Muscle layer of colon (tissue), 2 donors: ENCODE measurements around the gene HOXA3.

Source experiments
- H3K27ac ChIP-seq: one replicate; pipeline ENCODE4 v1.7.0; 2013; ENCODE audit warnings: low read depth, mild to moderate bottlenecking, low read length, moderate library complexity
- H3K27me3 ChIP-seq, 2 donors: one replicate each; pipeline ENCODE4 v1.7.0; 2013; ENCODE audit warnings: low read length in 2 of 2, mild to moderate bottlenecking in 2 of 2; ENCODE audit not compliant: insufficient read depth in 2 of 2, control insufficient read depth in 1 of 2
- H3K36me3 ChIP-seq: one replicate; pipeline ENCODE4 v1.7.0; 2013; ENCODE audit warnings: mild to moderate bottlenecking, low read length; ENCODE audit not compliant: insufficient read depth
- H3K4me1 ChIP-seq: one replicate; pipeline ENCODE4 v1.7.0; 2013; ENCODE audit warnings: mild to moderate bottlenecking, low read length; ENCODE audit not compliant: insufficient read depth
- H3K4me3 ChIP-seq, 2 donors: one replicate each; pipeline ENCODE4 v1.7.0; 2013; ENCODE audit warnings: low read length in 2 of 2, low read depth in 1 of 2, mild to moderate bottlenecking in 1 of 2, moderate library complexity in 1 of 2
- H3K9ac ChIP-seq: one replicate; pipeline ENCODE4 v1.7.0; 2013; ENCODE audit warnings: low read length
- H3K9me3 ChIP-seq: one replicate; pipeline ENCODE4 v1.7.0; 2013; ENCODE audit warnings: mild to moderate bottlenecking, low read length
- donor health status: abdominal sarcoma.
- donor health status: Adenocarcinoma of cecum.

Gene HOXA3

DNA sequence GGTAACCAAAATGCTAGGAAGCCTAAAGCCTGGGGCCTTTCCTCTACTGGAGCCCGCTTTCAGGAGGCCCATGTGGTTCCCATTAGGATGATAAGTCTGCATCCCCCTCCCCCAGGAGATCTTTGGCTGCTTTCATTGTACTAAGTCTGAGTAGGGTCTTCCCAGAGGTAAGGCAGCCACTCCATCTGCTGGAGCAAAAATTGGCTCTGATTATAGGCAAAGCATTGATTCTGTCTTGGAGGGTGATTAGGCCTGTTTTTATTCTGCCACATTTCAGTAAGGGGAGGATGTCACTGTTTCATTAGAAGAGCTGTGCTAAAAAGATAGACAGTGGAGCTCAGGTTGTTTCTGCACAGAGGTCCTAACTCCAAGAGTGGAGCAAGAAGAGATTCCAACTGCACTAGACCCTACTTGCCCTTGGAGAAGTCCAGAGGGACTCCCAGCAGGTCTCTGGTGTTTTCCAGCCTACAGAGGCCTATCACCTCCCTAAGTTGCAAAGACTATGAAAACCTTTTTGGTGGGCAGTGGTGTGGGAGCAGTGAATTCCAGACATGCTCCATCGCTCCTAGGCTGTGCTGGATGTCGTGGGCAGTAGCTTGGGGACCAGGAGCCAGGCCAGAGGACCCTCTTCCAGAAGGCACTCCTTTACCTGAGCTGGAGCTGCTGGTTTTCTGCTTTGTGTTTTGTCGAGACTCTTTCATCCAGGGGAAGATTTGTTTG lies 42.8 kb downstream of the HOXA3 start:
- Histone ChIP-seq H3K4me1 (peaks cover 66% of the 10 kb centered on the region), H3K36me3 (no peaks in the 10 kb centered on the region), H3K27me3 (no peaks in the 10 kb centered on the region), H3K27ac (peak overlapping the region; percentile 76), H3K4me3 (no peak overlapping the region), H3K9me3 (no peaks in the 10 kb centered on the region), H3K9ac (no peak overlapping the region)

DNA sequence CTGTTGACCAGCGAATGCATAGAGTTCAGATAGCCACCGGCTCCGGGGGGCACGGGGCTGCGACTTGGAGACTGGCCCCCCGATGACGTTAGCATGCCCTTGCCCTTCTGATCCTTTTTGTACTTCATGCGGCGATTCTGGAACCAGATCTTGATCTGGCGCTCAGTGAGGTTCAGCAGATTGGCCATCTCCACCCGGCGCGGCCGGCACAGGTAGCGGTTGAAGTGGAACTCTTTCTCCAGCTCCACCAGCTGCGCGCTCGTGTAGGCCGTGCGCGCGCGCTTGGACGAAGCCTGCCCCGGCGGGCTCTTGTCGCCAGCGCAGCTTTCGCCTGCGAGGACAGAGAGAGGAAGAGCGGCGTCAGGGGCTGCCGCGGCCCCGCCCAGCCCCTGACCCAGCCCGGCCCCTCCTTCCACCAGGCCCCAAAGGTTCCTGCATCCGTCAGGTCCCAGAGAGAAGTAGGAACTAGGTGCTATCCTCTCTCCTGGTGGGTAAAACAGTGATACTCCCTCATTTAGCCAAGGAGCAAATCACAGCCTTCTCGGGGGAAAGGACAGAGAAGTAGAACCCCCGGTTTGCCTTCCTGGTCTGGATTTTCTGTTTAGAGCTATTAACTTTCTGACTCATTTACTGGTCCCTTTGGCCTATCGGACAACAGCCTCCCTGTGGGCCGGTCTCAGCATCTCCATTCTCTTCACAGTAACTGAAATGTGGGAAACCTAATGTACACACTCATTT lies 43.8 kb downstream of the HOXA3 start:
- H3K9ac ChIP-seq: no peak overlapping the region
- no peaks in the 10 kb centered on the region for H3K36me3 ChIP-seq
- no peaks in the 10 kb centered on the region for H3K9me3 ChIP-seq
- peaks cover 70% of the 10 kb centered on the region for H3K4me1 ChIP-seq
- peak overlapping the region; percentile 76 for H3K27ac ChIP-seq
- no peaks in the 10 kb centered on the region for H3K27me3 ChIP-seq
- peak overlapping the region; percentile 17 to 44 for H3K4me3 ChIP-seq

DNA sequence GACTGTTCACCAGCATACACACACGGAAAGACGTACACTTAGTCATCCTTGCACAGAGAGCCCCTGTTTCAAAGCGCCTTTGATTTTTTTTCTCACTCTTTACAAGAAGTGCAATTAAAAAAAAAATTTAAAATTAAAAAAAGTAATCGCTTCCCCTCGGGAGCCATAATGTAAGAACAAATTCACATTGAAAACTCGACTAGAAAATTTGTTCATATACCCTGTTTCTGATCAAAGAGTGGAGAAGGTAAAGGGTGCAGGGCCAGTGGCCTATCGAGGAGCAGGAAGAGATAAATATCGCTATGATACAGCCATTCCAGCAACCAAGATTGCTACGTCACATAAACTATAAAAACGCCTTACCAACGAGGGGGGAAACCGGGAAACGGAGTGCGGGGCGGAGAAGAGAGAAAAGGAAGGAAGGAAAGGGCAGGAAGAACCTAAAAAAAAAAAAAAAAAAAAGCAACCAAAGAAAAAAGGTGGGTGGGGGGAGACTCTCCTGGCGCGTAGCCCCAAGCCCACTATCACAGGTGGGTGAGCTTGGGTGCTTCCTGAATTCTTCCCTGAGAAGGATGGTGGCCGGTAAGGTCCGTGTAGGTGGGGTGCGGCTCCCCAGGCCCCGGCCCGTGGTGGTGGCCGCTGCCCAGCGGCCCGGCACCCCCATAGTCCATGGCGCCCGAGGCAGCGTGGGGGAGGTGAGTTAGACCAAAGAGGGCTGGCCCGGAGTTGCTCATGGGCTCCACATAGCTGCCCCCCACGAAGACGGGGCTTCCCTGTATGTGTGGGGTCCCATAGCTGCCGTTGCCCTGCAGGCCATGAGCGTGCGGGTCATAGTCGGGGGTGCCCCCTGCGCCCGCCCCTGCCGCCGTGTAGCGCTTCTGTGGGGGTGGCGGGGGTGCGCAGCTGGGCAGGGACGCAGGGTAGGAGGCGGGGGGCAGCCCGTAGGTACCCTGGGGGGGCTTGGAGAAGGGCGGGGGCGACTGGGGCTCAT lies 44.7 kb downstream of the HOXA3 start:
- H3K27ac ChIP-seq: peak overlapping the region; percentile 76
- no peaks in the 10 kb centered on the region for H3K9me3 ChIP-seq
- peak overlapping the region in 1 of 2 donors; percentile 44 for H3K4me3 ChIP-seq
- H3K4me1 ChIP-seq: peaks cover 65% of the 10 kb centered on the region
- no peaks in the 10 kb centered on the region for H3K36me3 ChIP-seq
- no peaks in the 10 kb centered on the region for H3K27me3 ChIP-seq
- no peak overlapping the region for H3K9ac ChIP-seq

DNA sequence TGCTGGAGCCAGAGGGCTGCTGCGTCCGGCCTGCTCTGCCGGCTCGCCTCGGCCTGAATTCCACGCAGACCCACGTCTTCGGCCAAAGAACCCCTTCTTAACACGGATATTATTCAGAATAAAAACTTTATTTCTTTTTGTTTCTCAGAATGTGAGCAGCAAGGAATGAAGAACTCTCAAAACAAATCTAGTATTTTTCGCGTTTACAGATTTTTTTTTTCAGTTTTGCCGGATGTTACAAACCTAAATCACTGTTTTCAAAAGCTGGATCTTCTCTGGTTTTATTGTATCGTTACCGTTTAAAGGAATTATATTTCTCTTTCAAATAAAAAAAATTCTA lies 45.5 kb downstream of the HOXA3 start:
- Histone ChIP-seq H3K27me3 (no peaks in the 10 kb centered on the region), H3K27ac (peak overlapping the region; percentile 81), H3K4me1 (peaks cover 57% of the 10 kb centered on the region), H3K4me3 (peak overlapping the region in 1 of 2 donors; percentile 45), H3K36me3 (no peaks in the 10 kb centered on the region), H3K9ac (no peak overlapping the region), H3K9me3 (no peaks in the 10 kb centered on the region)

DNA sequence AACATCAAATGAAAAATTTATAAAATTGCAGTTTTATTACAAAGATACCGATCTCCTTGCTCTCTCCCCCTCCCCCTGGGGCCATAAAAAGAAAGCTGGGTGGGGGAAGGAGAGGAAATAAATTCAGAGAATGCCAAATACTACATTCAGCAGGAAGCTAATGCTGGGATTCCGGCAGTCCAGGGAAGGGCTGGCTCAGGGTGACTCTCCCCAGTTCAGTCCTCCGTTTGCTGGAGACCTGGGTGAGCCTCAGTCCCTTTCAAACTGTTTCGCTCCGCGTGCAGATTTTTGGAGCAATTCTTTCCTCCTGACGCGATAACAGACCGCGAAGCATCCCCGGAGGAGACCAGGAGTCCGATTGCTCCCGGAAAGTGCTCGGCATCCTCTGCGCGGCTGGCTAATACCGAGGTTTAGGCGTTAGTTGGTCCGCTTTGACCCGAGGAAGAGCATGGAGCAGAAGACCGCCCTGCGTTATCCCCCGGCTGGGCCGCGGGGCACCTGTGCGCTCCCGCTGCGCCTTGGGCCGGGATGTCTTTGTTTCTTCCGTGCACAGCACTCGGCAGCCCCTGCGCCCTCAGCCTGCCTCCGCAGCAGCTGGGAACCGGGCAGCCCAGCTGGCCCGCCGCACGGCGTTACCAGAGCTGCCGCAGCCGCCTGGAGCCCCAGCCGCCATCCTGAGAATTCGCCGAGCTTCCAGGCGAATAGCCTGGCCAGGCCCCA lies 46.0 kb downstream of the HOXA3 start:
- Histone ChIP-seq H3K9me3 (no peaks in the 10 kb centered on the region), H3K4me1 (peaks cover 51% of the 10 kb centered on the region), H3K27me3 (no peaks in the 10 kb centered on the region), H3K36me3 (no peaks in the 10 kb centered on the region), H3K4me3 (peak overlapping the region; percentile 25 to 45), H3K27ac (peak overlapping the region; percentile 81), H3K9ac (peak overlapping the region; percentile 54)

DNA sequence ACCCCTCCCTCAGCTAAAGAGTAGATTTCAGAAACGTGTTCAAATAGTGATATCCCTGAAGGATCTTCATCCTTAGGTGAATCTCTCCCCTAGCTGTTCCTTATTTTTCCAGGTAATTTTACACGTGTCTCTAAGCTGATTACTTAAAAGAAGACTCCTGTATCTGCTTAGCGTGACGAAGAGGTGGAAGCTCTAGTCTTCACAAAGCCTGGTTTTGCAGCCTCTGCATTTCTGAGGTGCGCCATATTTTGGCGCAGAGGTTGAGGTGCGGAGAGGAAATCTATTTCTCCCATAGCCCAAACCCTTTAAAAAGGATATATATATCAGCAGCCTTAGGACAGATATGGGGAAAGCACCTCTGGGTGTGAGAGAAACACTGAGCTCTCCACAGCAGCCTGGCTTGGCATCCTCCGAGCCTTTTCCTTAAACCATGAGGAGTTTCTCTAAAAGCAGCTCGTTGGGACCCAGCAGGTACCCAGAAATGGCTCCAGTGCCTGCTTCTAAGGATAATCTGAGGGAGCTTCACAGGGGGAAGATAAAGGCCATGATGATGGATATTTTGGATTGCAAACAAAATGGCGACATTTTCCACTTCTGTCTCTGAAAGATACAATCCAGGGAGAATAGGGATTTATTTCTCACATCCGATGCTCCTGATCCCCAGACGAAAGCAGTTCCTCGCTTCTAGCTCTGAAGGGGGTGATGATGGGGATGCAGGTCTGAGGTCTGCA lies 46.9 kb downstream of the HOXA3 start:
- Histone ChIP-seq H3K36me3 (no peaks in the 10 kb centered on the region), H3K9ac (peak overlapping the region; percentile 54), H3K27ac (peak overlapping the region; percentile 81), H3K9me3 (no peaks in the 10 kb centered on the region), H3K27me3 (no peaks in the 10 kb centered on the region), H3K4me1 (peaks cover 49% of the 10 kb centered on the region), H3K4me3 (peak overlapping the region in 1 of 2 donors; percentile 45)

DNA sequence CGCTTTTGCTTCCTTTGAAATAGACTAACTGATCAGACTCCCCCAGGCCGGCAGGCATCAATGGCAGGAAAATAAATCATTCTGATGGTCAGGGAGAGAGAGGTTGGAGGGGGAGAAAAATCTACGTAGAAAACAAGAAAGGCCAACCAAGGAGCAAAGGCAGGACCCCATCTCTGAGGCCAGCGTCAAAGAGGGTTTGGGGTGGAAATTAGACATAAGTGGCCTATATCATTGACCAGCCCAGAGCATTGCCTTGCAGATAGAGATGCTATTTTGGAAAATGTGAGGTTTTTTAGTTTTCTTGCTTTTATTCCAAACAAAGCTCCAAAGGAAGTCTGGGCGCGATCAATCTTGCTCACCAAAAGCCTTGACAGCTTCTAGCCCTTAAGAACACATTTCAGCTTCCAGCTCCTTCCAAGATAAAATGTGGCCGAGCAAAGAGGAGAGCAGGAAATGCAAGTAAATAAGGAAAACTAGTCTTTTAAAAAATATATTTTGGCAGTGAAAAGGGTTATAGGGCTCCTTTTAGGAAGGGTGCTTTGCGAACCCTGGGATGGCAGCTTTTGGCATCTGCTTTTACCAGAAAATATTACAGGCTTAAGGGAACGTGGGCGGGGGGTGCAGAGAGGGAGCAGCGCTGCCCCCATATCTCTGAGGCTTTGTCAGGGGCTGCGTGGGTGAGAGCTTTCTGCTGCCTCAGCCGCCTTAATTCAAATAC lies 47.9 kb downstream of the HOXA3 start:
- Histone ChIP-seq H3K27ac (peak overlapping the region; percentile 81), H3K4me3 (peak overlapping the region in 1 of 2 donors; percentile 46), H3K27me3 (no peaks in the 10 kb centered on the region), H3K9ac (peak overlapping the region; percentile 42), H3K36me3 (no peaks in the 10 kb centered on the region), H3K9me3 (no peaks in the 10 kb centered on the region), H3K4me1 (peaks cover 49% of the 10 kb centered on the region)

DNA sequence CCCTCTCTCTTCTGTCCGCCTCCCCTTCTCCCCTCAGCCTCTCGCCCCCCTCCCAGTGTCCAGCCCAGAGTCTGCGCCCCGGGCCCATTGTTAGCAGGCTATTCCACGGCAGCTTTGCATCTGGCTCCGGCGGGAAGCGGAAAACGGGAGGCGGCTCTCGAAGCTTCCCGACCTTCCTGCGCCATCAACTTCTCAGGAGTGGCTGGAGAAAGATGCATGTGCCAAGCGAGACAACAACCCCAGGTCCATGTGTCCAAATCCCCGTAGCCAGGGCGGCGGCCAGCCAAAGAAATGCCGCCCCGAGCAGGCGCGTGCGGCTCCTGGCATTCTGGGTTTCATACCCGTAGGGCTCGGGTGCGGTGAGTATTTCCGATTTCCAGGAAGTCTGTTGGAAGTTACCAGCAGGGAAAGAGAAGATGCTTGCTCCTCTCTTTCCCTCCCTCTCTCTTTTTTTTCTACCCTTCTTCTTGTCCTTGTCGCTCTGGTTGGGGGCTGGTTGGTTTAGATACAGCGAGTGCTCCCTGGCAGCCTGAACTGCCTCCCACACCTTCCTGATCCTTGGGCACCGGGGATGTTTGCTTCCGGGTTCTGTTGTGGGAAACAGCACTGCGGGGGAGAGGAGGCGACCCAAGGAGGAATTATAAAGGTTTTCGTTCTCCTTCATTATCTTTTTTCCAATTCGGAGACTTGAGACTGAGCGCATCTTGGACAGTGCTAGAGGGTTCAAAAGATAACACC lies 48.7 kb downstream of the HOXA3 start:
- Histone ChIP-seq H3K27ac (peak overlapping the region; percentile 81), H3K9ac (peak overlapping the region; percentile 42), H3K27me3 (no peaks in the 10 kb centered on the region), H3K9me3 (no peaks in the 10 kb centered on the region), H3K4me3 (peak overlapping the region; percentile 30 to 46), H3K4me1 (peaks cover 45% of the 10 kb centered on the region), H3K36me3 (no peaks in the 10 kb centered on the region)

DNA sequence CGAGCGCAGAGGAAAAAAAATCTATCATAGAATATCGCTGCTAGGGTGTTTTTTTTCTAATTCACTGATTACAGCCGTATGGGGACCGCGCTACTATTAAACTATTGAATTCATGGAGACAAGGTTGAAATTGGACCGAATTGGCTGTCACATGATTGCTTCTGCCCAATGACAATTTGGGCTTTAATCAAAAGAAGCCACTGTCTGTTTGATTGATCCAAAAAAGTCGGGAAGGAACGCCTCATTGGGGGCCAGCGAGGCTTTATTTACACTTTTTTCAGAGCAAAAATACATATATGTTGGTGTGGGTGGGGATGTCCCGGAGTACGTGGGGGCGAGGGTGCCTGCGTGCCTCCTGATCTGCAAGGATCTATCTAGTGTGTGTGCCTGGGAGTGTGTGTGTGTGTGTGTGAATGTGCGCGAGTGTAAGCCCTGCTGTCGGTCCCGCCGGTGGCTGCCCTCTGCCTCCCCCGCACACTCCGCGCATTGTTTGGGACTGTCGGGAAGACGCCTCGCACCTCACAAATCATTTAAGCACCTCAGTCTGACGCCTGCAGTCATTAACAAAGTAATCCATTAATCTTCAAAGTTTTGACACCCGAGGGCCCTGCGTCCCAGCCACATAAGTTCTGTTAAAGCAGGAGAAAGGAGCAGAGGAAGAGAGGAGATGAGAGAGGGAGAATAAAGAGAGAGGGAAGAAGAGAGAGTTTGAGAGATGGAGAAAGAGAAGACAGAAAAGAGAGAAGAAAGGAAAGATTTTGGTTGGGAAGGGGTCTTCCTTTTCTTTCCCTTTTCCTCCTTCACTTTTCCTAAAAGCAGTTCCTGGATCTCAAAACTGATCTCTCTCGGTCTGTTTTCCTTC lies 49.6 kb downstream of the HOXA3 start, which contains the start of gene HOXA2:
Gene HOXA2, minus strand, starts transcription at position 103 of the 862 bp plus-strand sequence. CDS start 183 bp downstream, outside the sequence.
- peak within 1 kb of the TSS; percentile 81 for H3K27ac ChIP-seq
- peak within 1 kb of the TSS; percentile 34 to 53 for H3K4me3 ChIP-seq
- no peaks in the 10 kb centered on the region for H3K27me3 ChIP-seq
- H3K9ac ChIP-seq: peak within 1 kb of the TSS; percentile 42
- peaks cover 48% of the 10 kb centered on the region for H3K4me1 ChIP-seq
- H3K36me3 ChIP-seq: no peaks in the 10 kb centered on the region
- H3K9me3 ChIP-seq: no peaks in the 10 kb centered on the region
